ENCODE results near the gene AFAP1L2.

Gene AFAP1L2

DNA sequence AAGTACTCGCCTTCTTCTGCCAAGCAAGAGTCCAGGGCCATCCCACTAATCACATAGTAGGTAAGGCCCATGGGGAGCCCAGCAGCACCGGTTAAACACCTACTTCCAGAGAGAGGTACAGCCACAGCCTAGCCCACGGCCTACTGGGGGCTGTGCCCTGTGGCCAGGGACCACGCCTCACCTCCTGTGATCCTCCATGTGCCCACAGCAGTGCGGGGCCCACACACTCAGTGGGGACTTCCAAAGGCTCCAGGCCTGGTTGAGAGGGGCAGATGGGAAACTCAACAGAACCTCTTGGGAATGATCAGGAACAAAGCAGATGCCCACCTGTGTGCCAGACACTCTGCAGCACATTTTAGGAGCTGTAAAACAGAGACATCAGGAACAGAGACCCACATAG, 19.7 kb downstream of the AFAP1L2 start:
- no peak overlapping the region for H3K27ac ChIP-seq (ENCODE audit: low read length)
- H3K9ac ChIP-seq (ENCODE audit: low read length) = no peak overlapping the region
- no peak overlapping the region for H3K4me2 ChIP-seq (ENCODE audit: low read depth, low read length)
- H3K79me2 ChIP-seq (ENCODE audit: low read length) = no peaks in the 10 kb centered on the region
- H3K27me3 ChIP-seq (replicated peaks; ENCODE audit: insufficient read depth, low read length) = no peaks in the 10 kb centered on the region
- no peaks in the 10 kb centered on the region for H3K36me3 ChIP-seq (replicated peaks; ENCODE audit: insufficient read depth, low read length)
- no peak overlapping the region for H2AFZ ChIP-seq (ENCODE audit: low read length)
- no peaks in the 10 kb centered on the region for H3K9me2 ChIP-seq (replicated peaks; ENCODE audit: insufficient read depth, low read length)
- H3K9me3 ChIP-seq (replicated peaks; ENCODE audit: insufficient read depth, low read length) = no peaks in the 10 kb centered on the region
- H3K4me3 ChIP-seq (ENCODE audit: low read length) = no peak overlapping the region
- H3F3A ChIP-seq (ENCODE audit: insufficient read depth, low read length) = no peaks in the 10 kb centered on the region
- TF ChIP-seq CTCF (IDR thresholded peaks at IDR 0.05; ENCODE audit: low read length) = no peak
- no peak for TF ChIP-seq EZH2 (optimal IDR thresholded peaks at IDR 0.05; ENCODE audit: low read depth, low read length)
- TF ChIP-seq EZH2phosphoT487 (IDR thresholded peaks at IDR 0.05; ENCODE audit: low read length) = no peak
- no peak for DNase-seq
- H4K20me1 ChIP-seq (ENCODE audit: insufficient read depth, low read length) = no peaks in the 10 kb centered on the region
- H3K4me1 ChIP-seq (ENCODE audit: low read length) = no peaks in the 10 kb centered on the region

DNA sequence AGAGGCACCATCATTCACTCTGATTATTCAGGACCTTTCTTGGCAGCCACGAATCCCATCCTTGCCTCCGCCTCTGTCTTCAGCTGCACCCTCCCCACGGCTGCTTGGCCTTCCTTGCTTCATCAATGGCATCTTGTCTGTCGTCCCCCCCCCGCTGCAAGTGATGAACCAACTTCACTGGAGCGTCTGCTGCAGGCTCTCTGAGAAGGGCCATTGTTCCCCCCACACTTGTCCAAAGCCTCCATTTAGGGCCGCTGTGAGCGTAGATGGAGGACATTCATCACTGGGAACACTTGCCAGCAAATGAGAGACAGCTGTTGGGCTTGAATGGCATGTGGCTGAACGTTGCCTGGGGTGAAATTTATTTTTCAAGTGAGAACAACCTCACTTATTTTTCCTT, 20.1 kb downstream of the AFAP1L2 start:
- no peak overlapping the region for H3K4me3 ChIP-seq (ENCODE audit: low read length)
- no peaks in the 10 kb centered on the region for H3K27me3 ChIP-seq (replicated peaks; ENCODE audit: insufficient read depth, low read length)
- no peaks in the 10 kb centered on the region for H3K4me1 ChIP-seq (ENCODE audit: low read length)
- TF ChIP-seq EZH2 (optimal IDR thresholded peaks at IDR 0.05; ENCODE audit: low read depth, low read length) = no peak
- TF ChIP-seq EZH2phosphoT487 (IDR thresholded peaks at IDR 0.05; ENCODE audit: low read length) = no peak
- TF ChIP-seq CTCF (IDR thresholded peaks at IDR 0.05; ENCODE audit: low read length) = no peak
- no peaks in the 10 kb centered on the region for H3K79me2 ChIP-seq (ENCODE audit: low read length)
- no peaks in the 10 kb centered on the region for H3K36me3 ChIP-seq (replicated peaks; ENCODE audit: insufficient read depth, low read length)
- H3K9me3 ChIP-seq (replicated peaks; ENCODE audit: insufficient read depth, low read length) = no peaks in the 10 kb centered on the region
- no peaks in the 10 kb centered on the region for H4K20me1 ChIP-seq (ENCODE audit: insufficient read depth, low read length)
- no peaks in the 10 kb centered on the region for H3K9me2 ChIP-seq (replicated peaks; ENCODE audit: insufficient read depth, low read length)
- no peak overlapping the region for H2AFZ ChIP-seq (ENCODE audit: low read length)
- no peak overlapping the region for H3K27ac ChIP-seq (ENCODE audit: low read length)
- no peak overlapping the region for H3K9ac ChIP-seq (ENCODE audit: low read length)
- no peaks in the 10 kb centered on the region for H3F3A ChIP-seq (ENCODE audit: insufficient read depth, low read length)
- no peak for DNase-seq
- H3K4me2 ChIP-seq (ENCODE audit: low read depth, low read length) = no peak overlapping the region

DNA sequence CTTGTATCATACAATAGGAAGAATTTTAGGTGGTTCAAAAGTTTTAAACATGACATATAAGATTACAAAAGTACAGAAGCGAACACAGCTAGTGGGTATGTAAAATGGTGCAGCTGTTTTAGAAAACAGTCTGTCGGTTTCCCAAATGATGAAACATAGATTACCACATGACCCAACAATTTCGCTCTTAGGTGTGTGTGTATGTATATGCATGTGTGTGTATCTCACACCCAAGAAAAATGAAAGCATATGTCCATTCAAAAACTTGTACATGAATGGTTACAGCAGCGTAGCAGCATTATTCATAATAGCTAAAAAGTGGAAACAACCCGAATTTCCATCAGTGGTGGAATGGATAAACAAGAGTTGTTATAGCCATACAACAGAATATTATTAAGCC, 23.5 kb downstream of the AFAP1L2 start:
- no peaks in the 10 kb centered on the region for H3K79me2 ChIP-seq (ENCODE audit: low read length)
- H3K4me2 ChIP-seq (ENCODE audit: low read depth, low read length) = no peak overlapping the region
- DNase-seq = no peak
- H3K9ac ChIP-seq (ENCODE audit: low read length) = no peak overlapping the region
- no peaks in the 10 kb centered on the region for H3K27me3 ChIP-seq (replicated peaks; ENCODE audit: insufficient read depth, low read length)
- TF ChIP-seq CTCF (IDR thresholded peaks at IDR 0.05; ENCODE audit: low read length) (no peak), EZH2phosphoT487 (IDR thresholded peaks at IDR 0.05; ENCODE audit: low read length) (no peak), EZH2 (optimal IDR thresholded peaks at IDR 0.05; ENCODE audit: low read depth, low read length) (no peak)
- H3K9me3 ChIP-seq (replicated peaks; ENCODE audit: insufficient read depth, low read length) = no peaks in the 10 kb centered on the region
- no peak overlapping the region for H3K4me3 ChIP-seq (ENCODE audit: low read length)
- no peaks in the 10 kb centered on the region for H3K9me2 ChIP-seq (replicated peaks; ENCODE audit: insufficient read depth, low read length)
- no peaks in the 10 kb centered on the region for H4K20me1 ChIP-seq (ENCODE audit: insufficient read depth, low read length)
- no peak overlapping the region for H2AFZ ChIP-seq (ENCODE audit: low read length)
- H3F3A ChIP-seq (ENCODE audit: insufficient read depth, low read length) = no peaks in the 10 kb centered on the region
- H3K27ac ChIP-seq (ENCODE audit: low read length) = no peak overlapping the region
- no peaks in the 10 kb centered on the region for H3K36me3 ChIP-seq (replicated peaks; ENCODE audit: insufficient read depth, low read length)
- H3K4me1 ChIP-seq (ENCODE audit: low read length) = no peaks in the 10 kb centered on the region
